ENCODE data around the gene FAM184A.
"Not testable (repeated sequence)": the region's sequence is repeated elsewhere in the genome, so short reads cannot be mapped to it uniquely, and the experiment has no call there.

The FAM184A gene

GRCh38 chr6:119097815-119098361, 19.4 kb upstream of the FAM184A start:
- not testable (repeated sequence) for DNase-seq

GRCh38 chr6:119096721-119097565, 18.5 kb upstream of the FAM184A start:
- DNase-seq, result peak in 49 of 58 donors; percentile 7 to 87 (median 58)

GRCh38 chr6:119090256-119090655, 11.8 kb upstream of the FAM184A start:
- DNase-seq, result no peak

- no peak for DNase-seq
These were observed 6.3 kb upstream of the FAM184A start for GRCh38 chr6:119084784-119085183.

- DNase-seq, result no peak
These were observed 4.5 kb upstream of the FAM184A start for GRCh38 chr6:119083007-119083406.

GRCh38 chr6:119079283-119079809, 882 bp upstream of the FAM184A start:
- no peak for DNase-seq

GRCh38 chr6:119077643-119078375, 655 bp downstream of the FAM184A start:
- DNase-seq, result peak in 43 of 58 donors; percentile 3 to 67 (median 29)

- no peak for DNase-seq
These were observed 1.1 kb downstream of the FAM184A start for GRCh38 chr6:119077391-119077642.

- DNase-seq, result no peak
These were observed 1.7 kb downstream of the FAM184A start for GRCh38 chr6:119076576-119077390.

- no peak for DNase-seq
These were observed 2.3 kb downstream of the FAM184A start for GRCh38 chr6:119076173-119076572.

GRCh38 chr6:119075200-119075981, 3.1 kb downstream of the FAM184A start:
- DNase-seq, result no peak

GRCh38 chr6:119073307-119074051, 5.0 kb downstream of the FAM184A start:
- no peak for DNase-seq

GRCh38 chr6:119071576-119071975, 6.9 kb downstream of the FAM184A start:
- DNase-seq, result no peak

GRCh38 chr6:119067091-119067490, 11.4 kb downstream of the FAM184A start:
- DNase-seq, result no peak

- no peak for DNase-seq
These were observed 11.9 kb downstream of the FAM184A start for GRCh38 chr6:119066517-119066916.

- DNase-seq, result no peak
These were observed 12.5 kb downstream of the FAM184A start for GRCh38 chr6:119065955-119066354.

GRCh38 chr6:119065382-119065781, 13.1 kb downstream of the FAM184A start:
- DNase-seq, result no peak

GRCh38 chr6:119063491-119063890, 15.0 kb downstream of the FAM184A start:
- no peak for DNase-seq

- no peak for DNase-seq
These were observed 17.2 kb downstream of the FAM184A start for GRCh38 chr6:119061215-119061614.
